Activated B cell treated with CpG ODN at 0.5 μM for 24 hours (primary cell): ENCODE measurements around the gene VOPP1. TPM values are rescaled to one million over a fixed set of nuclear protein-coding genes. Genes with fewer than 3 reads are reported as not detected.
A peak's percentile ranks its signal among the peaks of the same experiment; 100 is the strongest.

ENCODE experiments used
- ATAC-seq: fragments of 200-7000 bp; cut with Tn5 transposase; one replicate; pipeline ENCODE4 v1.10.0; 2021; ENCODE audit warnings: low read depth, mild to moderate bottlenecking, moderate library complexity
- CTCF ChIA-PET: fragments of 350-600 bp; sonication (Branson Sonifier 250); formaldehyde crosslinking; loops from one replicate; lab custom pipeline; 2021; ENCODE audit warnings: antibody characterized with exemption; lab: Charles Lee
- POLR2A ChIA-PET: fragments of 350-600 bp; sonication (Branson Sonifier 250); formaldehyde crosslinking; loops from one replicate; lab custom pipeline; 2021; ENCODE audit warnings: antibody characterized with exemption; lab: Charles Lee
- DNase-seq: peaks from one replicate; pipeline ENCODE4 v3.0.0; 2022
- H3K27ac Mint-ChIP-seq: one replicate; pipeline ENCODE4 v1.8.0; 2020; ENCODE audit warnings: mixed read lengths
- H3K27me3 Mint-ChIP-seq: one replicate; pipeline ENCODE4 v1.8.0; 2021; ENCODE audit warnings: mixed read lengths
- H3K36me3 Mint-ChIP-seq: one replicate; pipeline ENCODE4 v1.8.0; 2021; ENCODE audit warnings: low read depth, mixed read lengths
- H3K4me1 Mint-ChIP-seq: one replicate; pipeline ENCODE4 v1.8.0; 2021; ENCODE audit warnings: mixed read lengths
- H3K4me3 Mint-ChIP-seq: one replicate; pipeline ENCODE4 v1.8.0; 2020; ENCODE audit warnings: mild to moderate bottlenecking, mixed read lengths
- H3K9me3 Mint-ChIP-seq: one replicate; pipeline ENCODE4 v1.8.0; 2020; ENCODE audit warnings: mixed read lengths
- intact Hi-C: fragments of 100-400 bp; cut with micrococcal nuclease; formaldehyde crosslinking; loops from one replicate; pipeline ENCODE4 v1.15.1; 2024
- total RNA-seq: library from RNA; stranded (reverse); gene quantifications from 2 replicates; pipeline ENCODE4 v1.2.3, GENCODE V29; 2022
- TF ChIP-seq, protein P1 (sequence below): fragments of 200-600 bp; IDR thresholded peaks from one replicate; pipeline ENCODE4 v1.8.0; 2022; ENCODE audit warnings: antibody characterized with exemption, mild to moderate bottlenecking

Gene VOPP1
- total RNA-seq, 1 donor from 2014 or later, result 438 TPM

DNA sequence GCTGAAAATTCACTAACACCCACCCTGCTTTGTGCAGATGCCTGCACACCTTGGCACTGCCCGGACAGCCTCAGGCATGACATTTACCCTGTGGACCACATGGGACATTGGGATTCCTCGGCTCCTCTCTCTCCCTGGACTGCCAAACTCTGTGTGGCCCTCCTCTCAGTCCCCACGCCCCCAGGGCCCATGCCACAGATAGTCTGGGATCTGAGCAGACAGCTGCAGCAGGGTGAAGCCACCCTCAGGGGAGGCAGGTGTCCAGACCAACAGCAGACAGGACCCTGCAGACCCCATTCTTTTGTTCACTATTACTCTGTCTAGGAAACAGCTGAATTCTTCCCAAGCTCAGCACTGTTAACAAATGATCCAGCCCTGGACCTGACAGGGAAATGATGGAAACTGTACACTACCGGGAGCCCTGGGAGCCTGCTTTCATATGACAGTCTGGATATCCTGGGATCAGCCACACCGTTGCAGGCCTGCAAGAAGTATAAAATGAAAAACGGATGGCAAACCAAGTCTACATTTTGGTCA is 83.4 kb downstream of the VOPP1 start:
- Mint-ChIP-seq H3K4me3 (no peak overlapping the region), H3K27me3 (no peaks in the 10 kb centered on the region), H3K27ac (peak overlapping the region; percentile 28), H3K4me1 (peaks cover 18% of the 10 kb centered on the region), H3K36me3 (peaks cover 98% of the 10 kb centered on the region), H3K9me3 (no peaks in the 10 kb centered on the region)
- POLR2A ChIA-PET, result interaction anchor here (0.8 kb wide), 1 partner anchor 10 kb away, joined by 3 read pairs; no protein-coding TSS in a partner anchor
- CTCF ChIA-PET, result no interaction called here
- intact Hi-C loops, result no loop called here
- no peak for ATAC-seq
- TF ChIP-seq, protein P1, sequence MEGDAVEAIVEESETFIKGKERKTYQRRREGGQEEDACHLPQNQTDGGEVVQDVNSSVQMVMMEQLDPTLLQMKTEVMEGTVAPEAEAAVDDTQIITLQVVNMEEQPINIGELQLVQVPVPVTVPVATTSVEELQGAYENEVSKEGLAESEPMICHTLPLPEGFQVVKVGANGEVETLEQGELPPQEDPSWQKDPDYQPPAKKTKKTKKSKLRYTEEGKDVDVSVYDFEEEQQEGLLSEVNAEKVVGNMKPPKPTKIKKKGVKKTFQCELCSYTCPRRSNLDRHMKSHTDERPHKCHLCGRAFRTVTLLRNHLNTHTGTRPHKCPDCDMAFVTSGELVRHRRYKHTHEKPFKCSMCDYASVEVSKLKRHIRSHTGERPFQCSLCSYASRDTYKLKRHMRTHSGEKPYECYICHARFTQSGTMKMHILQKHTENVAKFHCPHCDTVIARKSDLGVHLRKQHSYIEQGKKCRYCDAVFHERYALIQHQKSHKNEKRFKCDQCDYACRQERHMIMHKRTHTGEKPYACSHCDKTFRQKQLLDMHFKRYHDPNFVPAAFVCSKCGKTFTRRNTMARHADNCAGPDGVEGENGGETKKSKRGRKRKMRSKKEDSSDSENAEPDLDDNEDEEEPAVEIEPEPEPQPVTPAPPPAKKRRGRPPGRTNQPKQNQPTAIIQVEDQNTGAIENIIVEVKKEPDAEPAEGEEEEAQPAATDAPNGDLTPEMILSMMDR, result no peak
- DNase-seq, result no peak

GRCh38 chr7:55488216-55488615 is 84.1 kb downstream of the VOPP1 start:
- intact Hi-C loops, result no loop called here
- POLR2A ChIA-PET, result interaction anchor here (1.1 kb wide), 1 partner anchor 47 kb away, joined by 3 read pairs; no protein-coding TSS in a partner anchor
- CTCF ChIA-PET, result interaction anchor here (1.3 kb wide), 1 partner anchor 28 kb away, joined by 3 read pairs; no protein-coding TSS in a partner anchor
- ATAC-seq (no peak), DNase-seq (no peak)
- no peak overlapping the region for H3K4me3 Mint-ChIP-seq
- no peaks in the 10 kb centered on the region for H3K9me3 Mint-ChIP-seq
- TF ChIP-seq, protein P1, result no peak
- peaks cover 17% of the 10 kb centered on the region for H3K4me1 Mint-ChIP-seq
- peaks cover 99% of the 10 kb centered on the region for H3K36me3 Mint-ChIP-seq
- no peaks in the 10 kb centered on the region for H3K27me3 Mint-ChIP-seq
- peak overlapping the region; percentile 28 for H3K27ac Mint-ChIP-seq

- Mint-ChIP-seq H3K9me3 (no peaks in the 10 kb centered on the region), H3K27me3 (no peaks in the 10 kb centered on the region), H3K27ac (peak overlapping the region; percentile 28), H3K36me3 (peaks cover 97% of the 10 kb centered on the region), H3K4me1 (peaks cover 15% of the 10 kb centered on the region), H3K4me3 (no peak overlapping the region)
- ChIA-PET POLR2A (no interaction called here), CTCF (interaction anchor here (1.3 kb wide), 1 partner anchor 29 kb away, joined by 3 read pairs; no protein-coding TSS in a partner anchor)
- ATAC-seq, result no peak
- intact Hi-C loops, result no loop called here
- TF ChIP-seq, protein P1, result no peak
- DNase-seq, result no peak
These were observed 85.3 kb downstream of the VOPP1 start for GRCh38 chr7:55486991-55487390.

- no peak overlapping the region for H3K4me3 Mint-ChIP-seq
- intact Hi-C loops, result no loop called here
- H3K27me3 Mint-ChIP-seq, result no peaks in the 10 kb centered on the region
- H3K9me3 Mint-ChIP-seq, result no peaks in the 10 kb centered on the region
- POLR2A ChIA-PET, result no interaction called here
- ATAC-seq (no peak), DNase-seq (no peak)
- TF ChIP-seq, protein P1, result no peak
- peaks cover 15% of the 10 kb centered on the region for H3K4me1 Mint-ChIP-seq
- H3K36me3 Mint-ChIP-seq, result peaks cover 96% of the 10 kb centered on the region
- CTCF ChIA-PET, result no interaction called here
- H3K27ac Mint-ChIP-seq, result peak overlapping the region; percentile 9
These were observed 86.1 kb downstream of the VOPP1 start for GRCh38 chr7:55486192-55486590.

DNA sequence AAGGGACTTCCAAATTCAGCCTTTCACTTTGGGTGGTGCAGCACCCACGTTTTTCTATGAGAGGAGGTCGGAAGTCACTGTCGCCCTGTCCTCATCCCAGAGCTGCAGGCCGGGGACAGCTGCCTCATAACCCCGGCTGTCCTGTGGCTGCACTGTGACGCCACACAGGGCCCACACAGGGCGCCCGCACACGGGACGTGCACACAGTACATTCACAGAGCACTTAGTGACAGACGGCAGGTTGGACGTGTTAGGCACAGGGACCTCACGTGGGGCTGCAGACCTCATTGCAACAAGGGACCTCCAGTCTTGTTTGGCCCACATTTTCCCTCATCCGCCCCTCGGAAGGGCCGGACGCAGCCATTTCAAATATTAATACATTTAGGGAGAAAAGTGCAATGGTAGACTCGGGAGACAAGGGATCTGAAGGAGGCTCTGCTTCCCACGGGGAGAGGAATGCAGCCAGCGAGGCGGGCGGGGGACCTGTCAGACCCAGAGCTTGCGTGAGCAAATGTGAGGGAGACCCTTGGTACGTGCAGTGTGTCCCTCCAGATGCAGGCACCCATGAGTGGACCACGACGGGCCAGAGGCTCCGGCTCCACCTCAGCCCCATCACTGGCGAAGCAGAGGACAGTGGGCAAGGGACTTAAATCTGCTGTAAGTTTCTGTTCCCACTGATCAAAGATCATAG is 86.7 kb downstream of the VOPP1 start:
- POLR2A ChIA-PET, result no interaction called here
- CTCF ChIA-PET, result no interaction called here

More for the DNA sequence above, 86.7 kb downstream of the VOPP1 start:
- no peak for ATAC-seq
- H3K4me3 Mint-ChIP-seq, result no peak overlapping the region
- intact Hi-C loops, result no loop called here
- H3K4me1 Mint-ChIP-seq, result peaks cover 17% of the 10 kb centered on the region
- TF ChIP-seq, protein P1, result no peak
- peak overlapping the region; percentile 9 for H3K27ac Mint-ChIP-seq
- H3K9me3 Mint-ChIP-seq, result no peaks in the 10 kb centered on the region
- peaks cover 96% of the 10 kb centered on the region for H3K36me3 Mint-ChIP-seq
- no peaks in the 10 kb centered on the region for H3K27me3 Mint-ChIP-seq
- no peak for DNase-seq
